Spleen (tissue), 11 donors: ENCODE measurements around the gene SLC30A5. TPM values are rescaled to one million over a fixed set of nuclear protein-coding genes. Genes with fewer than 3 reads are reported as not detected.

ENCODE experiments used
- DNase-seq: peaks from one replicate; pipeline ENCODE4 v3.0.0-alpha.2; 2020
- H3K27ac ChIP-seq, 8 donors: fragments of 200-600 bp; sonication (generic) in 7 of 8; 1 replicate in 4 of 8; 2 replicates in 4 of 8; pipeline versions ENCODE4 v1.5.0 to v1.8.0; 2016 to 2021; ENCODE audit warnings: inconsistent platforms in 4 of 8, mild to moderate bottlenecking in 4 of 8, moderate library complexity in 1 of 8
- H3K27me3 ChIP-seq, 7 donors: fragments of 200-600 bp; sonication (generic) in 6 of 7; replicated peaks in 1 of 7; 1 replicate in 4 of 7; 2 replicates in 3 of 7; pipeline versions ENCODE4 v1.5.0 to v1.8.0; 2016 to 2021; ENCODE audit warnings: inconsistent platforms in 3 of 7, mild to moderate bottlenecking in 1 of 7
- H3K36me3 ChIP-seq, 6 donors: fragments of 200-600 bp; sonication (generic) in 5 of 6; 1 replicate in 4 of 6; 2 replicates in 2 of 6; pipeline versions ENCODE4 v1.5.0 to v1.8.0; 2016 to 2021; ENCODE audit warnings: inconsistent platforms in 2 of 6
- H3K4me1 ChIP-seq, 6 donors: fragments of 200-600 bp; sonication (generic) in 5 of 6; 1 replicate in 3 of 6; 2 replicates in 3 of 6; pipeline versions ENCODE4 v1.5.0 to v1.8.0; 2016 to 2021; ENCODE audit warnings: inconsistent platforms in 3 of 6
- H3K4me3 ChIP-seq, 8 donors: fragments of 200-600 bp; sonication (generic) in 7 of 8; 1 replicate in 4 of 8; 2 replicates in 4 of 8; pipeline versions ENCODE4 v1.5.0 to v1.8.0; 2016 to 2021; ENCODE audit warnings: inconsistent platforms in 4 of 8, mild to moderate bottlenecking in 4 of 8, moderate library complexity in 2 of 8
- H3K9me3 ChIP-seq, 8 donors: fragments of 200-600 bp; sonication (generic) in 7 of 8; 1 replicate in 4 of 8; 2 replicates in 4 of 8; pipeline versions ENCODE4 v1.5.0 to v1.8.0; 2016 to 2021; ENCODE audit warnings: inconsistent platforms in 4 of 8
- CTCF ChIP-seq, 11 experiments: fragments of 200-600 bp in 7 of 11; fragments of 450-650 bp in 4 of 11; sonication (generic) in 4 of 11; IDR thresholded peaks in 8 of 11; conservative IDR thresholded peaks in 3 of 11; 1 replicate in 7 of 11; 2 replicates in 4 of 11; pipeline versions ENCODE4 v1.4.0 to v1.8.0; 2016 to 2021; ENCODE audit warnings: antibody characterized with exemption in 11 of 11, inconsistent platforms in 4 of 11, mild to moderate bottlenecking in 1 of 11
- POLR2A ChIP-seq, 3 donors: fragments of 450-650 bp; IDR thresholded peaks; one replicate each; pipeline ENCODE4 v1.5.1; 2017; ENCODE audit warnings: antibody characterized with exemption in 3 of 3, mild to moderate bottlenecking in 1 of 3
- POLR2AphosphoS5 ChIP-seq, 3 donors: sonication (generic); formaldehyde crosslinking; IDR thresholded peaks; one replicate each; pipeline ENCODE4 v1.5.1; 2017; ENCODE audit warnings: antibody characterized with exemption in 3 of 3
- WGBS, 5 donors: extraction: QIAGEN DNeasy Blood & Tissue Kit in 3 of 5; methylation state at CpG; one replicate each; pipeline versions ENCODE4 v1.1.5 to v1.1.7; 2013 to 2018; 5-methylcytosine and 5-hydroxymethylcytosine counted together
- intact Hi-C: fragments of 100-400 bp; cut with DNase I; formaldehyde crosslinking; loops from one replicate; pipeline ENCODE4 v1.15.0; 2023; ENCODE audit warnings: low total_unique reads
- polyA plus RNA-seq, 3 donors: library from polyadenylated mRNA; stranded (reverse); fragments of 200-250 nt; gene quantifications; one replicate each; pipeline ENCODE4 v1.2.1, GENCODE V29; 2013
- total RNA-seq, 7 donors: library from RNA; depleted of rRNA in 3 of 7; stranded (reverse); fragments of >200 nt in 3 of 7; fragmentation: NEBNext Ultra II Directional in 4 of 7; extraction: Animal tissue kit (Norgen Biotek cat#: 25700) in 4 of 7; gene quantifications; one replicate each; pipeline versions ENCODE4 v1.1.0 to v1.2.1, GENCODE V29; 2016 to 2021
- donor health status: healthy with polysubstance abuse.
- donor health status: DM: no; HTN: no; CAD: no; lungs with moderate emphysema.
- donor health status: DM: no; HTN: no; CAD: no.
- donor health status: Bipolar disorder and iron deficiency.
- donor health status: healthy.
- donor health status: DM: no; HTN: no; CAD: no.
- donor health status: DM: yes; HTN: yes; CAD: no.

The SLC30A5 gene
- total and polyA plus RNA-seq, 10 donors, result 24.3 to 53.4 (median 32.4) TPM

- intact Hi-C loops, result loop anchor here (10.0 kb wide), 1 partner anchor 275 kb away; the partner anchor contains the start of genes AK6, RAD17 and TAF9
- Histone ChIP-seq H3K36me3 (peaks cover 0 to under 1% (median 0%) of the 10 kb centered on the region in 6 donors), H3K27ac (no peak overlapping the region), H3K4me1 (peaks cover 4 to 16% (median 12%) of the 10 kb centered on the region in 6 donors), H3K27me3 (no peaks in the 10 kb centered on the region), H3K9me3 (no peaks in the 10 kb centered on the region), H3K4me3 (no peak overlapping the region)
- TF ChIP-seq POLR2A (IDR thresholded peaks at IDR 0.05), result no peak
- no peak for TF ChIP-seq CTCF (IDR thresholded peaks at IDR 0.05 in 8 of 11, conservative IDR thresholded peaks at IDR 0.05 in 3 of 11)
- no peak for TF ChIP-seq POLR2AphosphoS5 (IDR thresholded peaks at IDR 0.05)
- 79 to 86% (median 84%) methylated on average over 3 of the region's 3 CpGs for WGBS, 5 donors
- DNase-seq, result no peak
These were observed 3.7 kb upstream of the SLC30A5 start for GRCh38 chr5:69090158-69090557.

- Histone ChIP-seq H3K36me3 (peaks cover 0 to 14% (median 0%) of the 10 kb centered on the region in 6 donors), H3K9me3 (no peaks in the 10 kb centered on the region), H3K4me1 (peaks cover 4 to 32% (median 24%) of the 10 kb centered on the region in 6 donors), H3K27ac (no peak overlapping the region), H3K4me3 (no peak overlapping the region), H3K27me3 (no peaks in the 10 kb centered on the region)
- intact Hi-C loops, result loop anchor here (10.0 kb wide), 1 partner anchor 273 kb away; the partner anchor contains the start of genes AK6, RAD17 and TAF9
- DNase-seq, result no peak
- TF ChIP-seq CTCF (IDR thresholded peaks at IDR 0.05 in 8 of 11, conservative IDR thresholded peaks at IDR 0.05 in 3 of 11) (no peak), POLR2A (IDR thresholded peaks at IDR 0.05) (no peak), POLR2AphosphoS5 (IDR thresholded peaks at IDR 0.05) (no peak)
- WGBS, 5 donors, result 90 to 94% (median 91%) methylated on average over 6 of the region's 6 CpGs
These were observed 2.0 kb upstream of the SLC30A5 start for GRCh38 chr5:69091771-69092170.

- peaks cover 4 to 41% (median 29%) of the 10 kb centered on the region in 6 donors for H3K4me1 ChIP-seq
- no peak for TF ChIP-seq POLR2A (IDR thresholded peaks at IDR 0.05)
- TF ChIP-seq CTCF (IDR thresholded peaks at IDR 0.05 in 8 of 11, conservative IDR thresholded peaks at IDR 0.05 in 3 of 11), result no peak
- no peak for TF ChIP-seq POLR2AphosphoS5 (IDR thresholded peaks at IDR 0.05)
- DNase-seq, result no peak
- no peaks in the 10 kb centered on the region for H3K27me3 ChIP-seq
- intact Hi-C loops, result loop anchor here (10.0 kb wide), 1 partner anchor 272 kb away; the partner anchor contains the start of genes AK6, RAD17 and TAF9
- WGBS, 5 donors, result 86 to 94% (median 89%) methylated on average over 6 of the region's 6 CpGs
- H3K36me3 ChIP-seq, result peaks cover 0 to 25% (median 0%) of the 10 kb centered on the region in 6 donors
- H3K9me3 ChIP-seq, result no peaks in the 10 kb centered on the region
- no peak overlapping the region for H3K27ac ChIP-seq
- H3K4me3 ChIP-seq, result peak overlapping the region in 1 of 8 donors; percentile 89
These were observed 845 bp upstream of the SLC30A5 start for GRCh38 chr5:69092969-69093368.

GRCh38 chr5:69099302-69099701 is 5.5 kb downstream of the SLC30A5 start:
- WGBS, 5 donors, result 77 to 86% (median 80%) methylated on average over 3 of the region's 3 CpGs
- DNase-seq, result no peak
- Histone ChIP-seq H3K9me3 (no peaks in the 10 kb centered on the region), H3K4me1 (peaks cover 4 to 59% (median 28%) of the 10 kb centered on the region in 6 donors), H3K27ac (no peak overlapping the region), H3K36me3 (peaks cover 0 to 81% (median 14%) of the 10 kb centered on the region in 6 donors), H3K4me3 (no peak overlapping the region), H3K27me3 (no peaks in the 10 kb centered on the region)
- intact Hi-C loops, result loop anchor here (10.0 kb wide), 1 partner anchor 265 kb away; the partner anchor contains the start of genes AK6, RAD17 and TAF9
- TF ChIP-seq POLR2AphosphoS5 (IDR thresholded peaks at IDR 0.05) (no peak), CTCF (IDR thresholded peaks at IDR 0.05 in 8 of 11, conservative IDR thresholded peaks at IDR 0.05 in 3 of 11) (no peak), POLR2A (IDR thresholded peaks at IDR 0.05) (no peak)
